Measurements from ENCODE around the gene FRAS1.

- TF ChIP-seq POLR2A (IDR thresholded peaks at IDR 0.05) (no peak), CTCF (IDR thresholded peaks at IDR 0.05) (no peak)
Measured at GRCh38 chr4:78068481-78068880, 11.4 kb downstream of the FRAS1 start.
